GM21619 (cell line): ENCODE data around the gene WNT7A.

Experiments
- ATAC-seq: cut with Tn5 transposase; IDR thresholded peaks from one replicate; pipeline ENCODE4 v1.9.1; 2021; ENCODE audit not compliant: unreplicated experiment

The WNT7A gene

DNA sequence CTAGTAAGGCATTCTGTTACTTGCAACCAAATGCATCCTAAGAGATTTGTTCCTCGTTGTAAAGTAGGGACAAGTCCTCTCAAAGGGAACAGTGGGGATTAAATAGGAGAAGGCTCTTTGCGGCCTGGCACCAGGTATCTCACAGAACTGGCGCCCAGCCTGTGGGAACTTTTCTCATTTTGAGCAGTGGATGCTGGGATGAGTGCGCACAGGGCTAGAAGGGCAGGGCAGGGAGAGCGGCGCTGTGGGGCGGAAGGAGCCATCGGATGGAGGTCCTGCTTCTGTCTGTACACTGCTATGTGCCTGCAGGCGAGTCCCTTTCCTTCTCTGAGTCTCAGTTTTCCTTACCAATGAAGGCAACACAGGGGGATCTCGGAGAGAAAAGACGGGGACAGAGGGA, 50.6 kb downstream of the WNT7A start:
- no peak for ATAC-seq

DNA sequence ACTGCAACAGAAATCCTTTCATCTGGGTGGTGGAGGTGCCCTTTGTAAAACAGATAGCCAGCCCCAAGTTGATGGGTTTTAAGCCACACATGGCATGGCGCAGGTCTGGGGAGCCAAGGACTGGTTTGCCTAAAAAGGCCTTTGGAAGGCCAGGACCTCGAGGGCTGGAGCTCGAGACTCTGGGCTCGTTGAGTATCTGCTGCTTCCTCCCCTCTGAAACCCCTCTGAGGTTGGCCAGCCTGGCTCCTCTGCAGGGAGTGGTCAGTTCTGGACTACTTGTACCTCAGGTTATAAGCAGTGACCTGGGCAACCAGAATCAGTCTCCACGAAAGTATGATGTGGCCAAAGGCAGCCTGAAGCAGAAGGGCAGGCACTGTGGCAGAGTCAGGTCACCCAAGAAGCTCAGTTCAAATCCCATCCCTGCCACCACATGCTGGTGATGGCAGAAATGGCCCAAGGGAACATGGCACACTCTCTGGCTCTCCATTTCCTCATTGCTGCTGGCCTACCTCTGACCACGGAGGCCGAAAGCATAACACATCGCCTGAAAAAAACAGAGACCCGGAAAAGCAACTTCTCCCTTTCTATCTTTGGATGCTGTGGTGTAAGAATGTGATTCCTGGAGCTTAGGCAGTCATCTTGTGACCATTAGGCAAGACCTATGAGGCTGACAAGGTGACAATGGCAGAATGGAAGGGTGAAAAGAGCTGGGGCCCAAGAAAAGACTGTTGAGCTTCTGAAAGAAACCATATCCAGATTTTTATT, 51.2 kb downstream of the WNT7A start:
- no peak for ATAC-seq

DNA sequence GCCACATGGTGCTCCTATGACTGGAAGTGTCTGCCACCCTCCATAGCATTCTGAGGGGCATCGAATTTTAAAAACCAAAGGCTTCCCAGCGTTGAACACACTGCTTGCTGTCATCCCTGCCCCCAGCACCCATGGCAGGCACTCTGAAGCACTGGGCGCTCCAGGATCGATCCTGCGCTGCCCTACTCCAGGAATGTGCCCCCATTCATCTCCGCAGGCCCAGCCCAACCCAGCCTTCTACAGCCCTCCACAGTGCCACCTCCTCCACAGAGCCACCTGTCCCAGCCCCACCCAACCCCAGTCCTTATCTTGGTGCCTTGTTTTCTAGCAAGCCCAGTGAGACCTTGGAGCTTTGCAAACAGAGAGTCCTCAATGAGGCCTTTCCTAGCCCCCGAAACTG, 52.2 kb downstream of the WNT7A start:
- ATAC-seq: no peak

DNA sequence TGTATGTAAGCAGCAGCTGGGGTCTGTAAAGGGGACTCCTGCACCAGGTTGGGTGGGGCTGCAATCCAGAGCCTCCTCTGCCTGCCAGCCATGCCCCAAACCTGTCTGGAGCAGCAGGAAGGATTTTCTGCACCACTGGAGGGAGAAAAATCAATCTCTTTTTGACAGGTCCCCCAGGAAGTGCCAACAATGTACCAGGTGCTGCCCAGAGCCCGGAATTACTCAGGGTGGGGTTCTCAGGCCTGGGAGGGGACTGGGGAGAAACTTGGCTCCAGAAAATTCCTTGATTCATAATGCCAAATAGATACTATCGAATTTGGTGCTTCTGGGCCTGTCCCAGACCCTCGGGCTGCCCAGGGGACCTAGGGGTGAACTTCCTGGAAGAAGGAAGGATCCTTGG, 52.6 kb downstream of the WNT7A start:
- ATAC-seq: no peak

DNA sequence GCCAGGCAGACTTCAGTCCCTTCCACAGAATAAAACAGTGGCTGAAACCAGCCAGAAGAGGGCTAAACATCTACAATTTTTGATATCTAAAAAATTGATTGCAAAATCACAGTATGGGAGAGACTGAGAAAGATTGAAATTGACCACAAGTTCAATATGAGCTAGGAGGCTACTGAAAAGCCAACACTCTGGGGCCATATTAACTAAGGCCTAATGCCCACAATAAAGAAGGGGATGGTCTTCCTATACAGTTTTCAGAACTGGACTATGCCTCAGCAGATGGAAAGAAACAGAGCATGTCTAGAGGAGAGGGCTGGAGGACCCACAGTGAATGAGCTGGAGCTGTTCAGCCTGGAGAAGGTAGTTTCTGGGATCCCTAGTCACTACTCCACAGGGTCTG, 53.2 kb downstream of the WNT7A start:
- ATAC-seq: no peak

DNA sequence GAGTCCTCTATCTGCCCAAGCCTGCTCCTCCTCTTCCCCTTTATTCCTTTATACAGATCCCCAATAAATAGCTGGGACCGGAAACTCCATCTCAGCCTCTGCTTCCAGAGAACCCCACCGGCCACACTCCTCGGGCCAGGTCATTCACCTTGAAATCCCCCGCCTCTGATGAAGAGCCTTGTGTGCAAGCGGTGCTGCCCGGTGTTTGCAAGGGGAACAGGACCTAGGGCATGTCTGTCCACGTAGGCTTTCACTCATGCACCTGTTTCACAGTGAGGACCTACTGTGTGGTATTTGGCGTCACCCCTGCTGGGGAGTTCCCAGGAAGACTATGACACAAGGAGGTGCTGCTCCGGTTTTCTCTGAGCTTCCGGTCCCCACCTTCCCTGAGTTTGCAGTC, 54.0 kb downstream of the WNT7A start:
- no peak for ATAC-seq

DNA sequence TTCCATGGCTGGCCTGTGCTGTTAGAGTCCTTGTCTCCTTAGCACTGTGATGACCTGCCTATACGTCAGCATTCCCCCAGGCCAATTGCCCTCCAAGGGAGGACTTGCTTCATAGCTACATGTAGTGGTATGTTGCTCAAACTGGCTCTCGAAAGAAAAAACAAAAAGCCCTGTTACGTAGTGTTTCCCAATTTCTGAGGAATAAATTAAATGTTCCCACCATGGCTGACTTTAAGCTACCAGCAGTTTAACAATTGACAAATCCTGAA, 54.6 kb downstream of the WNT7A start:
- ATAC-seq: no peak

DNA sequence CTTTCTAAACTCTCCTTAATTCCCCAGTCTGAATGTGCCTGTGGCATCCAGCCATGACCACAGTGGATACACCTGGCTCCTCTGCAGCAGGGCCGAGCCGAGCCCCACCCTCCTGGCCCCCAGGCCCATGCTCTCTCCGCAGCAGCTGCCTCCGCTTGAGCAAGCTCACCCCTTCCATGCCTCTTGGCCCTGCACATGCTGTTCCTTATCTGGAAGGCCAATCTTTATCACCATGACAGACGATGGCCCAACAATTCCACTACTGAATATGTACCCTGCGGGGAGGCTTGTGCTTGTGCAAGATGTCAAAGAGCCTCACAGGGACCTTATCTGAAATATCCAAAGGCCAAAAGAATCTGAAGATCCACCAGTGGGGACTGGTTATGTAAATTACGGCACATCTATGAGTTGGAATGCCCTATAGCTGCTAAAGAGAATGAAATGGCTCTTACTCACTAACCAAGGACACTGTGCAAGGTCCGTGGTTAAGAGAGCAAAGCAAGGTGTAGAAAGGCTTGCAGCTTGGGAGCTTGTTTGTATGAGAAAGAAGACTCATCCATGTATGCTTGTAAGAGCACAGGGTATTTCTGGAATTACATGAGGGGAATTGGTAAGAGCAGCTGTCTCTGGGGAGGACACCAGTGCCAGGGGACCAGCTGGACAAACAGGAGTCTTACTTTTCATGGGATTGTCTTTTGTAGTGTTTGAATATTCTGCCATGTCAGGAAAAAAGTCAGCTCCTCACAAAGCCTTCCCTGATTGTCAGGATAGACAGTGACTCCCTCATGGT, 55.2 kb downstream of the WNT7A start:
- ATAC-seq: no peak

DNA sequence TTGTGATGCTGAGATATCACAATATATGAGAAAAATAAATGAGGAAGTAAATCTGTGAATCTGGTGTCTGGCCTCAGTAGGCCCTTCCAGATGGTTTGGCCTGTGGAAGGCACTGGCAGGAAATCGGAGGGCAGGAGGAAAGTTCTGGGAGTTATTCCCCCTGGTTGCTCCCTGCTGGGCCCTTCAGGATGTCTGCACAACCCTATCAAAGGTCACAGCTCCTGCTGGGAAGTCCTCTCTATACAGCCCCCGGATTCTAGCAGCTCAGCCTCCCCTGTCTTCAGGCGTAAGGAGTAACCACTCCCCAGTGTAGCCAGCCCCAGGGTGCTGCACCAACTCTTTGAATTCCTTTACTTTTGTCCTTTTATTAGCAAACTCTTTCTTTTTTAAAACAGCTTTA, 56.2 kb downstream of the WNT7A start:
- ATAC-seq: no peak

DNA sequence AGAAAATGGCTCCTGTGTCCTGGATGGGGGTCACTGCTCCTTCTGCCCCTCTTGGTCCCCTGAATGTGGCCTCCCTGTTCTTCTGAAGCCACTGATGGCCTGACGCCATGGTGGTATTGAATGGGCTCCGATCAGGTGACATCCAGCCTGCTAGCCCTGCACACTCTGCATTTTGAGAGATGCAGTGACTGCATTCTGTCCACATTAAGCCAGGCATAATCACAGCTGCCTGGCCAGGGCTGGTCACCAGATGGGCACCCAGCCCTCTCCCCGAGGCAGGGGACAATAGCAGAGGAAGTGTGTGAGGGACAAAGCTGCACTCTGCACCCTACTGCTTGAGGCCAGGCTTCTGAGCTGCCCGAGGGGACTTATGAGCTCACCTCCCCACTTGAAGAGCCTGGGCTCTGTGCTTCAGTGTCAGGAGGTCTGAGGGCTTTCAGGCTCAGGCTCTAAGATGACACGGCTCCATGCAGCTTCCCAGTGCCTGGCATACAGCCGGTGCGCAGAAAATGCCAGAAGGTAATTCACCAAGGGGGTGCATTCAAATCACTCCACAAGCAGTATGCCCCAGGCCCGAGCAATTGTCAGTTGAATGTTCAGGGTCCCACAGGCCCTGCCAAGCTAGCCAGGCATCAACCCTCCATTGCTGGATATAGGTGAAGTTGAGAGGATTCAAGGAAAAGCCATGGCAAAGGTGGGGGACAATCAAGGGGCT, 56.8 kb downstream of the WNT7A start:
- no peak for ATAC-seq

DNA sequence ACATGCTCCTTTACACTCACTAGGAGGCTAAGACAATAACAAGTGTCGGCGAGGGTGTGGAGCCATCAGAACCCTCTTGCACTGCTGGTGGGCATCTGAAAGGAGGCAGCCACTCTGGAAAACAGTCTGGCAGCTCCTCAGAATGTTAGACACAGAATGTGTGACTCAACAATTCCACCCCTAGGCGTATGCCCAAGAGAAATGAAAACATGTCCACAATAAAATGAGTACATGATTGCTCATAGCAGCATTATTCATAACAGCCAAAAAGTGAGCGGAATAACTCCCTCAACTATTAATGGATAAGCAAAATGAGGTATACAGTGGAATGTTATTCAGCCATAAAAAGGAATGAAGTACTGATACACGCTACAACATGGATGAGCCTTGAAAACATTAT, 57.8 kb downstream of the WNT7A start:
- ATAC-seq: no peak

DNA sequence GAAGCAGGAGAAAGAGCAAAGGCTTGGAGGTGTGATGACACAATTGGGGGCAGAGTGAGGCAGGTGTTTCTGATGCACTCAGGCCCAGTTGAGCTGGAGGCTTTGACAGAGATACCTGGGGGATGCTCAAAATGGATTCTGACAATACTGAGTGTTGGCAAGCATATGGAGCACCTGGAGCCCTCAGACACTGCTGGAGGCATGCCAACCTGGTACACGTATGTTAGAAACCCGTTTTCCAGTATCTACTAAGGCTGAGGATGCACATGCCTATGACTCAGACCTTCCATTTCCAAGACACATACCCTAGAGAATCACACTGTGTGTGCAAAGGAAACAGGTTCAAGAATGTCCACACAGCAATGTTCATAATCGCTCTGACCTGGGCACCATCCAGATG, 58.7 kb downstream of the WNT7A start:
- no peak for ATAC-seq

DNA sequence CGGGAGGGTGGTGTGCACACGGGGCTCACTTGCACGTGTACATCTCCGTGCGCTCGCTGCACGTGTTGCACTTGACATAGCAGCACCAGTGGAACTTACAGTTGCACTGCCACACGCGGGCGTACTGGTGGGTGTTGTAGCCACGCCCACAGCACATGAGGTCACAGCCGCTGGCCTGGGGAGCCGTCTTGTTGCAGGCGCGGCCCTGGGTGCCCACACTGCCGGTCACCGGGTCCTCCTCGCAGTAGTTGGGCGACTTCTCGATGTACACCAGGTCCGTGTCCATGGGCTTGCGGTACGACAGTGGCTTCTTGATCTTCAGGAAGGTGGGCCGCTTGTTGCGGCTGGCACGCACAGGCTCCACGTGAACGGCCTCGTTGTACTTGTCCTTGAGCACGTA, 61.0 kb downstream of the WNT7A start:
- ATAC-seq: no peak

DNA sequence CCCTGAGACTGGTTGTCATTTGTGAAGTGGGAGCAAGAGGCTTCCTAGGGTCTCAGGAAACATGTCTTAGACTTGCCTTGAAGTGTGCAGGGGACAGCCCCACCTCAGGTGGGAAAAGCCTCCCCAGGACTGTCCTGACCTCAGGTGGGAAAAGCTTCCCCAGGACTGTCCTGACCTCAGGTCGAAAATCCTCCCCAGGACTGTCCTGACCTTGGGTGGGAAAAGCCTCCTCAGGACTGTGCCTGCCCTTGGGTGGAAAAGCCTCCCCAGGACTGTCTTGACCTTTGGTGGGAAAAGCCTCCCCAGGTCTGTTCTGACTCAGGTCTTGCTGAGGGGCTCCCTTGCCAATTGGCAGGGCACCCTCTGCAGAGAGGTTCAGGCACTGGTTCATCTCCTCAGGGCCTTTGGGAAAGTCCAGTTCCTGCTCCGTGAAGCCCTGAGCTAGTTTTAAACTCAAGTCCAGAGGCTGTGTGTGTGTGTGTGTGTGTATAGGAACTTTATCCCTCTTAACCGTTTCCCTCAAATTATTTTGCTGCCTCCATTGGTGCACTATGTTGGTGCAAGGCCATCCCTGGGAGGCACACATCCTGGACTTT, 64.7 kb downstream of the WNT7A start:
- ATAC-seq: no peak

DNA sequence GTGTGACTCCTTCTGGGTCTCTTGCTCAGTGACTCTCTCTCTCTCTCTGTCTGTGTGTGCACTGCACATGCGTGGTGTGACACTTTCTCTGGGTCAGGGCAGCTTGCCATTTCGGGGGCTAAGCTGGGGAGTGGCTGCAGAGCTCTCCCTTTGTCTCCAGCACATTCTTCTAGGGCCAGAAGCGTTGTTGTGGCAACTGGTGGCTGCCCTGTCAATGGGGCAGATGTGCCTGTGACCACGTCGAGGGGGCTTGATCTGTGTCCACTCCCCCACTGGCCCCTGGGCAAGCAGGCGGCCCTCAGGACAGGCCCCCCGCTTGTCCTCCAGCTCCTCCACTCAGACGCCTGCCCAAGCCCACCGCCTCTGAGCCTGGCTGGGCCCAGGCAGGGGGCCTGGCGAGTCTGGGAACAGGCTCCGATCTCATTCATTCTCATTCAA, 67.8 kb downstream of the WNT7A start:
- ATAC-seq: no peak

DNA sequence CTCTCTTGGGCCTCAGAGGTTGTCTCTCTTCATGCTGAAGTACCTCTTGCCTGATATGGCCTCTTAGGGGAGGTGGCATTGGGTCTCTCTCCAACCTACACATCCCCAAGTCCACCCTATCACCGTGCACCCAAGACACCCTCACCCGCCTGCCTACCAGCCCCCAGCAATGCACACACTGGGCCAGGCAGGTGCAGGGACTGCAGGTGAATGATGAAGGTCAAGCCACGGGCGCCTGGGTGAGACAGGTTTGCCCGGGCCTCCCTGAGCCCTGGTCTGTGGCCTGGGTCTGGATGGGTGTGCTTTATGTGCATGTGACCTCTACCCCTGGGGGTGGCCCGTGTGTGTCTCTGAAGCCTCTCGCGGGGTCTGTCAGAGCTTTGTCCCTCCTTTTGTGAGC, 68.3 kb downstream of the WNT7A start:
- no peak for ATAC-seq

DNA sequence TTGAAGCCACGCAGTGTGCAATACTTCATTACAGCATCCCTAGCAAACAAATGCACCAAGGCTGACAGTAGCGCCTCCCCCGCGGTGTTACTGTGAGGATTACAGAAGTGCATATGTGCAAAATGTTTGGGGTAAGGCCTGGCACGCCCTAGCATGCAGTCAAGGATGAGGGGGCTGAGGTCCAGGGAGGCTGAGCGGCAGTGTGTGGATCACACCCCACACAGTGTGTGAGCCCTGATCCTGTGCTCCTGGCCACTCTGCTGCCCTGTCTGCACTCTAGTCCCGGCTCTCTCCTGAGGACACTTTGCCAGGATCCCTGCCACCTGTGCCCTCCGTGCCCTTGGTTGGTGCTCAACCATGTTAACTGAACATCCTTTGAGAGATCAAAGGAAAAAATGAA, 71.3 kb downstream of the WNT7A start:
- no peak for ATAC-seq

DNA sequence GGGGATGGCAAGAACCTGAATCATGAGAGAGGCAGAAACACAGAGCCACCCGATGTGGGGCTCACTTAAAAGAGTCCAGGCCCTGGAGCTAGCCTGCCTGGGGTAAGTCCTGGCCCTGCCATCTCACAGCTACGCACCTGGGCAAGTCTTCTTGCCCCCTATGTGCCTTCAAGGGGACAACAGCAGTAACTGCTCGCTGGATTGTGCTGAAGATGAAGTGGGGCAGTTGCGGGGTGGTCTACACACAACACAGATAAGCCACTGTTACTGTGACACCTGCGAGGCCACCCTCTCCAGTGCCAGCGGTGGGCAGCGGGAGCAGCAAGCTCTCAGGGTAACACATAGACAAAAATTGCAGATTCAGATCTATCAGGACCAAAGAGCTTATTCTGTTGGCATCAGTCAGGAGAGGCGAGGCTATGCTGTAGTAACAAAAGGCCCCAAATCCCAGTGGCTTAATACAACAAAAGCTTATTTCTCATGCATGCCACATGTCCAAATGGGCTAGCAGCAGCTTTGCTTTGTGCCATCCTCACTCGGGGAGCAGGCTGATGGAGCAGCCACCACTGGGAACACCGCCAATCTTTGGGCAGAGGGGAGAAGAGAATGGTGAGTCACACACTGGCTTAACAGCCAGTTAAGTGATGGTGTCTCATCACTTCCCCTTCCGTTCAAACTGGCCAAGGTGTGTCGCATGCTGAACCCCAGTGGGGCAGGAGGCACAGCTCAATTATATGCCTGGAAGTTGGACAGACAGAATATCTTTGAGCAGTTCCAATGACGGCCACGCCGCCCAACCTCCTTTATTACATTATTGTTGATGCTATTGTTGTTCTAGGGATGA, 78.3 kb downstream of the WNT7A start:
- ATAC-seq: no peak

DNA sequence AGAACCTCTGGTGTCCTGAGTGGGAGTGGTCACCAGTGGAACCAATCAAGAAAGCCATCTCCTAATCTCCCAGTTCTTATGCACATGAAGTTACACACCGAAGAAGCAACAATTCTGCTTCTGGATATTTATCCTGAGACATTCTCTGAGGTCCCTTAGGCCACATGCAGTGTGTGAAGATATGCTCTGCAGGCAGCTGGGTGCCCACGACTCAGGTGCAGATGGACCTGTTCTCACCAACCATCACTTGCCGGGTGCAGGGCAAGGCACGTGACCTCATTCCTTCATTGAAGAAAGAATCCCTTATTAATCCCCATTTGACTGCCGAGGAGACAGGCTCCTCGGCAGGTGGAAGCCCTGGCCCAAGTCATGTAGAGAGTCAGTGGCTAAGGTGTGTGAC, 79.8 kb downstream of the WNT7A start:
- no peak for ATAC-seq

DNA sequence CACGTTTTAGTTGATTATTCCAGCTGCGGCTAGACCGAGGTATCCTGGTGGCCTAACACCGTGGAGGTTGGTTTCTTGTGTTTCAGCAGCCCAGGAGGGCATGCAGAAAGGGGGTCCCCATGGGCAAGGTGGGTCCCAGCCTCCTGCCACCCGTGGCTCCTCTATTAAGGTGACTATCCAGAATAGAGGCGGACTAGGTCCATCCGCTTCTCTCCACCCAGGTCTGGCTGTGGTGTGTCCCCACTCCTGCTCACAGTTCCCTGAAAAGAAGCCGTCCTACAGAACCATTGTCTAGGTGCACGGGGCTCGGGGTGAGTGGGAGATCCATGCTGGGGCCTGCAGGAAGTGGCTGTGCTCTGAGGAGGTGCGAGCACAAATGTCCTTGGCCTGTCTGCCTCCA, 81.5 kb downstream of the WNT7A start:
- no peak for ATAC-seq
